HepG2 (cell line): Measurements from ENCODE around the gene RNASE11. TPM values are rescaled to one million over a fixed set of nuclear protein-coding genes. Genes with fewer than 3 reads are reported as not detected.

Experiments used
- CAMTA2 ChIP-seq: sonication (generic); formaldehyde crosslinking; IDR thresholded peaks from 2 replicates; pipeline ENCODE4 v1.4.0; 2020; ENCODE audit warnings: mild to moderate bottlenecking, missing genetic modification reagents, borderline replicate concordance
- CBX2 ChIP-seq, 2 experiments: fragments of 200-600 bp in 1 of 2; sonication (generic); formaldehyde crosslinking in 1 of 2; IDR thresholded peaks; 2 replicates each; pipeline versions ENCODE4 v1.7.0 to v1.8.1; 2018 to 2022; ENCODE audit warnings: low read depth in 2 of 2, low read length in 1 of 2, mild to moderate bottlenecking in 1 of 2, missing genetic modification reagents in 1 of 2
- GZF1 ChIP-seq: sonication (generic); formaldehyde crosslinking; IDR thresholded peaks from 2 replicates; pipeline ENCODE4 v1.5.1; 2020; ENCODE audit warnings: mild to moderate bottlenecking, missing genetic modification reagents
- JUND ChIP-seq: sonication (generic); formaldehyde crosslinking; IDR thresholded peaks from 2 replicates; pipeline ENCODE4 v1.8.0; 2022; ENCODE audit warnings: mild to moderate bottlenecking, missing genetic modification reagents
- NR2F1 ChIP-seq, 2 experiments: fragments of 450-650 bp in 1 of 2; formaldehyde crosslinking in 1 of 2; IDR thresholded peaks; 2 replicates each; pipeline versions ENCODE4 v1.5.0 to v1.6.1; 2016 to 2020; ENCODE audit warnings: mild to moderate bottlenecking in 1 of 2, missing compliant biosample characterization in 1 of 2, missing genetic modification reagents in 1 of 2, moderate library complexity in 1 of 2
- PBX3 ChIP-seq: sonication (generic); formaldehyde crosslinking; IDR thresholded peaks from 2 replicates; pipeline ENCODE4 v1.8.1; 2023; ENCODE audit warnings: missing genetic modification reagents, inconsistent platforms, borderline replicate concordance
- ZBTB21 ChIP-seq: sonication (generic); formaldehyde crosslinking; IDR thresholded peaks from 2 replicates; pipeline ENCODE4 v1.4.0; 2020; ENCODE audit warnings: missing genetic modification reagents
- ZC3H4 ChIP-seq: sonication (generic); formaldehyde crosslinking; IDR thresholded peaks from 2 replicates; pipeline ENCODE4 v1.4.0; 2020; ENCODE audit warnings: missing genetic modification reagents, borderline replicate concordance
- ZFY ChIP-seq: sonication (generic); formaldehyde crosslinking; IDR thresholded peaks from 2 replicates; pipeline ENCODE4 v1.4.0; 2020; ENCODE audit warnings: missing genetic modification reagents
- ZKSCAN8 ChIP-seq: IDR thresholded peaks from 2 replicates; pipeline ENCODE4 v1.6.1; 2016; ENCODE audit warnings: borderline replicate concordance, missing genetic modification reagents, missing compliant biosample characterization
- ZNF142 ChIP-seq: sonication (generic); formaldehyde crosslinking; IDR thresholded peaks from 2 replicates; pipeline ENCODE4 v1.4.0; 2020; ENCODE audit warnings: missing genetic modification reagents
- ZNF407 ChIP-seq: sonication (generic); formaldehyde crosslinking; IDR thresholded peaks from one replicate; pipeline ENCODE4 v1.5.1; 2020; ENCODE audit warnings: mild to moderate bottlenecking, missing genetic modification reagents; ENCODE audit errors: not compliant biosample characterization
- ZNF441 ChIP-seq: sonication (generic); formaldehyde crosslinking; IDR thresholded peaks from 2 replicates; pipeline ENCODE4 v1.7.0; 2021; ENCODE audit warnings: missing genetic modification reagents, borderline replicate concordance
- ZNF878 ChIP-seq: sonication (generic); formaldehyde crosslinking; IDR thresholded peaks from 2 replicates; pipeline ENCODE4 v1.8.1; 2023; ENCODE audit warnings: mild to moderate bottlenecking, missing genetic modification reagents, moderate library complexity
- polyA plus RNA-seq, 8 experiments: library from polyadenylated mRNA; depleted of rRNA in 3 of 8; stranded (reverse) in 7 of 8; unstranded in 1 of 8; fragments of >200 nt; fragmentation: Illumina TruSeq in 4 of 8; extraction: Trizol in 4 of 8; gene quantifications; 2 replicates each; pipeline versions ENCODE4 v1.2.1 to v1.2.3, GENCODE V29; 2011 to 2016; ENCODE audit warnings: low read depth in 4 of 8, missing spikeins in 1 of 8, mixed read lengths in 1 of 8; ENCODE audit not compliant: insufficient read depth in 1 of 8
- total RNA-seq, 5 experiments: library from RNA; depleted of rRNA; stranded (reverse); fragments of >200 nt; fragmentation: Illumina TruSeq; extraction: Trizol; gene quantifications; 2 replicates each; pipeline ENCODE4 v1.2.3, GENCODE V29; 2016; ENCODE audit warnings: low read depth in 1 of 5

RNASE11 gene
- total and polyA plus RNA-seq, 2 of the 13 experiments (the other 11 are each of a cell fraction or from before 2014, with no cell fraction given) = not detected

- TF ChIP-seq ZKSCAN8 (CRISPR knock-in tag) (no peak), ZNF441 (CRISPR knock-in tag) (no peak), CBX2 (IDR thresholded peaks at IDR 0.05; ENCODE audit: low read depth, low read length) (no peak), CBX2 (CRISPR knock-in tag; IDR thresholded peaks at IDR 0.05; ENCODE audit: low read depth) (no peak), ZNF878 (CRISPR knock-in tag) (no peak), CAMTA2 (CRISPR knock-in tag) (no peak), ZBTB21 (CRISPR knock-in tag) (no peak), JUND (CRISPR knock-in tag) (no peak), ZNF142 (no peak), ZC3H4 (CRISPR knock-in tag) (no peak), ZFY (CRISPR knock-in tag) (no peak; the same call in 1 of the 2 replicates), PBX3 (CRISPR knock-in tag) (no peak), ZNF407 (CRISPR knock-in tag) (no peak), GZF1 (CRISPR knock-in tag) (no peak), NR2F1 (CRISPR knock-in tag; IDR thresholded peaks at IDR 0.05) (peak; percentile 59 to 74; a peak in 2 of 4 replicates)
Observed at GRCh38 chr14:20622816-20623291, 35.1 kb upstream of the RNASE11 start (continued).
